HepG2 (cell line): ENCODE measurements around the gene GNRH2. TPM values are rescaled to one million over a fixed set of nuclear protein-coding genes. Genes with fewer than 3 reads are reported as not detected.

Experiments
- BHLHE40 ChIP-seq: IDR thresholded peaks from 2 replicates; pipeline ENCODE4 v1.6.1; 2011; ENCODE audit warnings: low read length, improper control_type of control experiment
- CENPT ChIP-seq: sonication (generic); formaldehyde crosslinking; IDR thresholded peaks from 2 replicates; pipeline ENCODE4 v1.8.0; 2022; ENCODE audit warnings: low read depth, mild to moderate bottlenecking, moderate library complexity, missing genetic modification reagents
- CREB1 ChIP-seq, 2 experiments: fragments of 450-650 bp in 1 of 2; IDR thresholded peaks; 2 replicates each; pipeline ENCODE4 v1.6.1; 2016 to 2017; ENCODE audit warnings: control low read depth in 1 of 2, mild to moderate bottlenecking in 1 of 2, missing compliant biosample characterization in 1 of 2, missing genetic modification characterization in 1 of 2
- HNF4A ChIP-seq: sonication (generic); formaldehyde crosslinking; IDR thresholded peaks from 2 replicates; pipeline ENCODE4 v1.4.0; 2020; ENCODE audit warnings: missing genetic modification reagents
- NFKB2 ChIP-seq: sonication (generic); formaldehyde crosslinking; IDR thresholded peaks from 2 replicates; pipeline ENCODE4 v1.4.0; 2020; ENCODE audit warnings: missing genetic modification reagents, borderline replicate concordance
- SRSF1 ChIP-seq: fragments of 200-400 bp; formaldehyde crosslinking; optimal IDR thresholded peaks from 2 replicates; pipeline ENCODE3; 2017; ENCODE audit warnings: mild to moderate bottlenecking, low read depth, low read length, moderate library complexity
- WIZ ChIP-seq: sonication (generic); formaldehyde crosslinking; IDR thresholded peaks from 2 replicates; pipeline ENCODE4 v1.5.1; 2020; ENCODE audit warnings: mild to moderate bottlenecking, missing genetic modification reagents
- ZNF20 ChIP-seq: sonication (generic); formaldehyde crosslinking; IDR thresholded peaks from 2 replicates; pipeline ENCODE4 v1.4.0; 2020; ENCODE audit warnings: mild to moderate bottlenecking, moderate library complexity, missing genetic modification reagents
- ZNF335 ChIP-seq: sonication (generic); formaldehyde crosslinking; IDR thresholded peaks from 2 replicates; pipeline ENCODE4 v1.4.0; 2020; ENCODE audit warnings: missing genetic modification reagents
- ZNF33A ChIP-seq: sonication (generic); formaldehyde crosslinking; IDR thresholded peaks from 2 replicates; pipeline ENCODE4 v1.5.1; 2020; ENCODE audit warnings: missing genetic modification reagents, mild to moderate bottlenecking, moderate library complexity, borderline replicate concordance
- ZNF530 ChIP-seq: sonication (generic); formaldehyde crosslinking; IDR thresholded peaks from 2 replicates; pipeline ENCODE4 v1.5.0; 2020; ENCODE audit warnings: low read depth, mild to moderate bottlenecking, missing genetic modification reagents
- ZNF550 ChIP-seq: sonication (generic); formaldehyde crosslinking; IDR thresholded peaks from 2 replicates; pipeline ENCODE4 v1.4.0; 2020; ENCODE audit warnings: mild to moderate bottlenecking, missing genetic modification reagents, borderline replicate concordance
- ZNF564 ChIP-seq: sonication (generic); formaldehyde crosslinking; IDR thresholded peaks from 2 replicates; pipeline ENCODE4 v1.8.1; 2023; ENCODE audit warnings: mild to moderate bottlenecking, missing genetic modification reagents
- ZNF614 ChIP-seq: IDR thresholded peaks from 2 replicates; pipeline ENCODE4 v1.6.1; 2018; ENCODE audit warnings: missing biosample characterization, missing genetic modification reagents, inconsistent platforms, borderline replicate concordance
- ZNF670 ChIP-seq: sonication (generic); formaldehyde crosslinking; IDR thresholded peaks from 2 replicates; pipeline ENCODE4 v1.8.0; 2022; ENCODE audit warnings: mild to moderate bottlenecking, missing genetic modification reagents, borderline replicate concordance
- ZNF790 ChIP-seq: sonication (generic); formaldehyde crosslinking; IDR thresholded peaks from 2 replicates; pipeline ENCODE4 v1.8.0; 2022; ENCODE audit warnings: missing genetic modification reagents, mild to moderate bottlenecking, borderline replicate concordance
- polyA plus RNA-seq, 8 experiments: library from polyadenylated mRNA; depleted of rRNA in 3 of 8; stranded (reverse) in 7 of 8; unstranded in 1 of 8; fragments of >200 nt; fragmentation: Illumina TruSeq in 4 of 8; extraction: Trizol in 4 of 8; gene quantifications; 2 replicates each; pipeline versions ENCODE4 v1.2.1 to v1.2.3, GENCODE V29; 2011 to 2016; ENCODE audit warnings: low read depth in 4 of 8, missing spikeins in 1 of 8, mixed read lengths in 1 of 8; ENCODE audit not compliant: insufficient read depth in 1 of 8
- total RNA-seq, 5 experiments: library from RNA; depleted of rRNA; stranded (reverse); fragments of >200 nt; fragmentation: Illumina TruSeq; extraction: Trizol; gene quantifications; 2 replicates each; pipeline ENCODE4 v1.2.3, GENCODE V29; 2016; ENCODE audit warnings: low read depth in 1 of 5
- TF ChIP-seq, protein P1 (sequence below): sonication (generic); formaldehyde crosslinking; IDR thresholded peaks from 2 replicates; pipeline ENCODE4 v1.4.0; 2020; ENCODE audit warnings: missing genetic modification reagents, mild to moderate bottlenecking, borderline replicate concordance
- TF ChIP-seq, protein P2 (sequence below): sonication (generic); formaldehyde crosslinking; IDR thresholded peaks from 2 replicates; pipeline ENCODE4 v1.5.0; 2020; ENCODE audit warnings: missing genetic modification reagents
- TF ChIP-seq, protein P3 (sequence below): sonication (generic); formaldehyde crosslinking; IDR thresholded peaks from 2 replicates; pipeline ENCODE4 v1.9.0; 2021; ENCODE audit warnings: missing genetic modification reagents, borderline replicate concordance
- TF ChIP-seq, protein P4 (sequence below): sonication (generic); formaldehyde crosslinking; IDR thresholded peaks from 2 replicates; pipeline ENCODE4 v1.9.0; 2021; ENCODE audit warnings: missing genetic modification reagents, borderline replicate concordance
- TF ChIP-seq, protein P5 (sequence below): sonication (generic); formaldehyde crosslinking; IDR thresholded peaks from 2 replicates; pipeline ENCODE4 v1.5.1; 2020; ENCODE audit warnings: mild to moderate bottlenecking, missing genetic modification reagents, moderate library complexity

Gene GNRH2
- total and polyA plus RNA-seq, 2 of the 13 experiments (the other 11 are each of a cell fraction or from before 2014, with no cell fraction given), result 0.28 TPM; not detected in 1

DNA sequence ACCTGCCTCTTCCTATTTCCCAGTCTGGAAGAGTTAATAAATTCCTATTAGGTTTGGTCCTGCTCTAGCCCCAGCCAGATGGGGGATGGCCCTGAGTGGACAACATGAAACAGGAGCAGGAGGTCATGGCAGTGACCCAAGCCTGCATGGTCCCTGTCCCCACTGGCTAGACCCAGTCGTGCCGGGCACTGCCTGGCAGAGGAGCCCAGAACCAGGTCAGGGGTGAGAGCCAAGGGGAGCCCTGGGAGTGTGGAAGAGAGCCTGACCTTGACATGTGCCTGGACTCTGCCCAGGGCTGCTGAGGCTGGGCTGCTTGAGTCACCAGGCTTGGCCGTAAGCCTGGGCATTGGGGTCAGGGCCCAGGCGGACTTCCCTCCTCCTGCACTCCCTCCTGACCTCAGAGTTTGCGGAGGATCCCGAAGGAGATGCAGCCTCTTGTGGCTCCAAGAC, 37.5 kb downstream of the GNRH2 start (continued):
- TF ChIP-seq SRSF1 (no peak), CREB1 (IDR thresholded peaks at IDR 0.05) (no peak), CREB1 (CRISPR knock-in tag; IDR thresholded peaks at IDR 0.05) (no peak), ZNF790 (CRISPR knock-in tag) (no peak), ZNF20 (no peak), NFKB2 (CRISPR knock-in tag) (no peak; the same call in 1 of the 2 replicates), CENPT (CRISPR knock-in tag) (no peak), ZNF530 (CRISPR knock-in tag) (no peak), ZNF33A (no peak), ZNF550 (CRISPR knock-in tag) (no peak), ZNF670 (peak; percentile 41; the same call in 1 of the 2 replicates), BHLHE40 (peak; percentile 88), ZNF564 (CRISPR knock-in tag) (no peak), WIZ (no peak), HNF4A (peak; percentile 68), ZNF614 (CRISPR knock-in tag) (no peak), ZNF335 (no peak)
- TF ChIP-seq, protein P1, sequence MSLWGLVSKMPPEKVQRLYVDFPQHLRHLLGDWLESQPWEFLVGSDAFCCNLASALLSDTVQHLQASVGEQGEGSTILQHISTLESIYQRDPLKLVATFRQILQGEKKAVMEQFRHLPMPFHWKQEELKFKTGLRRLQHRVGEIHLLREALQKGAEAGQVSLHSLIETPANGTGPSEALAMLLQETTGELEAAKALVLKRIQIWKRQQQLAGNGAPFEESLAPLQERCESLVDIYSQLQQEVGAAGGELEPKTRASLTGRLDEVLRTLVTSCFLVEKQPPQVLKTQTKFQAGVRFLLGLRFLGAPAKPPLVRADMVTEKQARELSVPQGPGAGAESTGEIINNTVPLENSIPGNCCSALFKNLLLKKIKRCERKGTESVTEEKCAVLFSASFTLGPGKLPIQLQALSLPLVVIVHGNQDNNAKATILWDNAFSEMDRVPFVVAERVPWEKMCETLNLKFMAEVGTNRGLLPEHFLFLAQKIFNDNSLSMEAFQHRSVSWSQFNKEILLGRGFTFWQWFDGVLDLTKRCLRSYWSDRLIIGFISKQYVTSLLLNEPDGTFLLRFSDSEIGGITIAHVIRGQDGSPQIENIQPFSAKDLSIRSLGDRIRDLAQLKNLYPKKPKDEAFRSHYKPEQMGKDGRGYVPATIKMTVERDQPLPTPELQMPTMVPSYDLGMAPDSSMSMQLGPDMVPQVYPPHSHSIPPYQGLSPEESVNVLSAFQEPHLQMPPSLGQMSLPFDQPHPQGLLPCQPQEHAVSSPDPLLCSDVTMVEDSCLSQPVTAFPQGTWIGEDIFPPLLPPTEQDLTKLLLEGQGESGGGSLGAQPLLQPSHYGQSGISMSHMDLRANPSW (CRISPR knock-in tag), result no peak
- TF ChIP-seq, protein P2, sequence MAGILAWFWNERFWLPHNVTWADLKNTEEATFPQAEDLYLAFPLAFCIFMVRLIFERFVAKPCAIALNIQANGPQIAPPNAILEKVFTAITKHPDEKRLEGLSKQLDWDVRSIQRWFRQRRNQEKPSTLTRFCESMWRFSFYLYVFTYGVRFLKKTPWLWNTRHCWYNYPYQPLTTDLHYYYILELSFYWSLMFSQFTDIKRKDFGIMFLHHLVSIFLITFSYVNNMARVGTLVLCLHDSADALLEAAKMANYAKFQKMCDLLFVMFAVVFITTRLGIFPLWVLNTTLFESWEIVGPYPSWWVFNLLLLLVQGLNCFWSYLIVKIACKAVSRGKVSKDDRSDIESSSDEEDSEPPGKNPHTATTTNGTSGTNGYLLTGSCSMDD (CRISPR knock-in tag), result no peak
- TF ChIP-seq, protein P3, sequence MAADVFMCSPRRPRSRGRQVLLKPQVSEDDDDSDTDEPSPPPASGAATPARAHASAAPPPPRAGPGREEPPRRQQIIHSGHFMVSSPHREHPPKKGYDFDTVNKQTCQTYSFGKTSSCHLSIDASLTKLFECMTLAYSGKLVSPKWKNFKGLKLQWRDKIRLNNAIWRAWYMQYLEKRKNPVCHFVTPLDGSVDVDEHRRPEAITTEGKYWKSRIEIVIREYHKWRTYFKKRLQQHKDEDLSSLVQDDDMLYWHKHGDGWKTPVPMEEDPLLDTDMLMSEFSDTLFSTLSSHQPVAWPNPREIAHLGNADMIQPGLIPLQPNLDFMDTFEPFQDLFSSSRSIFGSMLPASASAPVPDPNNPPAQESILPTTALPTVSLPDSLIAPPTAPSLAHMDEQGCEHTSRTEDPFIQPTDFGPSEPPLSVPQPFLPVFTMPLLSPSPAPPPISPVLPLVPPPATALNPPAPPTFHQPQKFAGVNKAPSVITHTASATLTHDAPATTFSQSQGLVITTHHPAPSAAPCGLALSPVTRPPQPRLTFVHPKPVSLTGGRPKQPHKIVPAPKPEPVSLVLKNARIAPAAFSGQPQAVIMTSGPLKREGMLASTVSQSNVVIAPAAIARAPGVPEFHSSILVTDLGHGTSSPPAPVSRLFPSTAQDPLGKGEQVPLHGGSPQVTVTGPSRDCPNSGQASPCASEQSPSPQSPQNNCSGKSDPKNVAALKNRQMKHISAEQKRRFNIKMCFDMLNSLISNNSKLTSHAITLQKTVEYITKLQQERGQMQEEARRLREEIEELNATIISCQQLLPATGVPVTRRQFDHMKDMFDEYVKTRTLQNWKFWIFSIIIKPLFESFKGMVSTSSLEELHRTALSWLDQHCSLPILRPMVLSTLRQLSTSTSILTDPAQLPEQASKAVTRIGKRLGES (CRISPR knock-in tag), result no peak
- TF ChIP-seq, protein P4, sequence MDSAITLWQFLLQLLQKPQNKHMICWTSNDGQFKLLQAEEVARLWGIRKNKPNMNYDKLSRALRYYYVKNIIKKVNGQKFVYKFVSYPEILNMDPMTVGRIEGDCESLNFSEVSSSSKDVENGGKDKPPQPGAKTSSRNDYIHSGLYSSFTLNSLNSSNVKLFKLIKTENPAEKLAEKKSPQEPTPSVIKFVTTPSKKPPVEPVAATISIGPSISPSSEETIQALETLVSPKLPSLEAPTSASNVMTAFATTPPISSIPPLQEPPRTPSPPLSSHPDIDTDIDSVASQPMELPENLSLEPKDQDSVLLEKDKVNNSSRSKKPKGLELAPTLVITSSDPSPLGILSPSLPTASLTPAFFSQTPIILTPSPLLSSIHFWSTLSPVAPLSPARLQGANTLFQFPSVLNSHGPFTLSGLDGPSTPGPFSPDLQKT (CRISPR knock-in tag), result no peak
- TF ChIP-seq, protein P5, sequence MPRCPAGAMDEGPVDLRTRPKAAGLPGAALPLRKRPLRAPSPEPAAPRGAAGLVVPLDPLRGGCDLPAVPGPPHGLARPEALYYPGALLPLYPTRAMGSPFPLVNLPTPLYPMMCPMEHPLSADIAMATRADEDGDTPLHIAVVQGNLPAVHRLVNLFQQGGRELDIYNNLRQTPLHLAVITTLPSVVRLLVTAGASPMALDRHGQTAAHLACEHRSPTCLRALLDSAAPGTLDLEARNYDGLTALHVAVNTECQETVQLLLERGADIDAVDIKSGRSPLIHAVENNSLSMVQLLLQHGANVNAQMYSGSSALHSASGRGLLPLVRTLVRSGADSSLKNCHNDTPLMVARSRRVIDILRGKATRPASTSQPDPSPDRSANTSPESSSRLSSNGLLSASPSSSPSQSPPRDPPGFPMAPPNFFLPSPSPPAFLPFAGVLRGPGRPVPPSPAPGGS (CRISPR knock-in tag), result no peak; the same call in 1 of the 2 replicates
